Tibial nerve (tissue), 3 donors: ENCODE measurements around the gene PLOD3.

ENCODE experiments used
- CTCF ChIP-seq, 5 experiments: fragments of 200-600 bp in 3 of 5; fragments of 450-650 bp in 2 of 5; sonication (generic) in 3 of 5; IDR thresholded peaks; one replicate each; pipeline ENCODE4 v1.5.1; 2016 to 2019; ENCODE audit warnings: antibody characterized with exemption in 5 of 5, mild to moderate bottlenecking in 3 of 5, moderate library complexity in 2 of 5
- POLR2A ChIP-seq, 2 donors: fragments of 450-650 bp; IDR thresholded peaks; one replicate each; pipeline ENCODE4 v1.6.1; 2017; ENCODE audit warnings: antibody characterized with exemption in 2 of 2, mild to moderate bottlenecking in 2 of 2, moderate library complexity in 2 of 2

- TF ChIP-seq CTCF (IDR thresholded peaks at IDR 0.05) (no peak), POLR2A (IDR thresholded peaks at IDR 0.05) (no peak)
Observed at GRCh38 chr7:101223528-101223927, 6.1 kb upstream of the PLOD3 start.
